UCSD-AML1 (cell line): Measurements from ENCODE around the gene MCM10.

Experiments used
- DNase-seq: peaks from one replicate; lab custom pipeline; 2025; ENCODE audit not compliant: unreplicated experiment; lab: John Stamatoyannopoulos, UW

The MCM10 gene

GRCh38 chr10:13163859-13164258 lies 2.5 kb downstream of the MCM10 start:
- no peak for DNase-seq

- DNase-seq: no peak
Measured at GRCh38 chr10:13165177-13165576, 3.8 kb downstream of the MCM10 start.

DNA sequence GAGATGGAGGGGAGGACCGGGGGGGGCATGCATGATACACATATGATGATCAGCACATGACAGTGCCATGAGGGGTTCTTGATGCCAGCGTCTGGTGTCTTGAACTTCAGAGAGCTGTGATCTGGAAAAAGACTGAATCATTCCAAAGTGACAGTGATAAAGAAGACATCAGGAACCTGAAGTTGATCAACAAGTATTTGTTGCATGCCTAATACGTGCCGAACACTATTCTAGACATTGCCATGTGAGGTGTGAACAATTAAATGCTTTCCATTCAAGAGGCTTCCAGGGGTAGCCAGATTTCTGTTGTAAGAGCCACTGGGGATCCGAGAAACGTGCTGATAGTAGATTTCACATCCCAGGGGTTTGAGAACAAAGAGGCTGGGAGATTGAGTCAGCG lies 6.2 kb downstream of the MCM10 start:
- DNase-seq: no peak

DNA sequence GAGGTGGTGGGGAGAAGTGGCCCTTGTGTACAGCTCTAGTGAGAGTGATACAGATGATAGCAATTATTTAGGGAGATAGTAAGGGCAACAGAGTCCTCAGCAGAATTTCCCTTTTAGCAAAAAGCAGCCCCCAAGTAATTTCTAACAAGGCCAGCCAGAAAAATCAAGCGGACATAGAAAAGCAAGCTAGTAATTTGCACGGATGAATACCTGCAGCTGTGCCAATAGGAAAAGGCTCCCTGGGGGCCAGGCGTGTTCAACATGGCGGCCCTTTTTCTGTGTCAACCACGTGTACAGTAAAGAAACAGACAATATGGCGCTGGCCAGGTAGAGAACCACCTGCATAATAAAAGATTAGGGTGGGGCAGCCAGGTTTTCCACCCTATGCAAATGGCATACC lies 7.4 kb downstream of the MCM10 start:
- DNase-seq: no peak

- no peak for DNase-seq
Measured at GRCh38 chr10:13173616-13174015, 12.3 kb downstream of the MCM10 start.

DNA sequence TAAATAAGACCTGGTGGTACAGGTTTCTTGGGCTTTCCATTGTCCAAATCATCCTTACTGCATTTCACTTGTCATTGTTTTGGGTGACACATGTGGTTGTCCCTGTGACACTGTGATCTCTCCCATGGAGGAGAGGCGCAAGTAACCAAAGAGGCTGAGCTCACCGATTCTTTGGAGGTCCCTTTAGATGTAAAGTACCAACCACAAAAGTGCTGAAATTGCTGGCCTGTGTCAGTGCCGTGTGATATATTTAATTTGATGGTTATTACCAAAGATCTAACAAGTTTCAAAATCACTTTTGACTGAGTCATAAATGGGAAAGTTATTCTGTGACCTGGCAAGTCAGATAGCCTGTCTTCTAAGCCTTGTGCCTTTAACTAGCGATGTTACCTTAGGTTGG lies 19.4 kb downstream of the MCM10 start:
- DNase-seq: no peak

DNA sequence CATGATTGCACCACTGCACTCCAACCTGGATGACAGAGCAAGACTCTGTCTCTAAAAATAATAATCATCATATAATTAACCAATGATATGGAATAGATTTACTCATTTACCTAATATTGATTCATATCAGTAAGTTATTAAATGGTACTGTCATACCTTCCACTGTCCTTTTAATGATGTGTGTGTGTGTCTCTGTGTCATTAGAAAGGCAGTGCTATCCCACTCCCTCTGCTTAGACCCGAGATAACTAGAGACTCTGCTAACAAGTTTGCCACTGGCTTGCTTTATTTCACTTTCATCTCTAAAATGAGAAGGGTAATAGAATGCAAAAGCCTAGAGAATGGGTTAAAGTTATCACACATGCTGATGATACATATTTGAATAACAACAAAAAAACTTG lies 21.1 kb downstream of the MCM10 start:
- DNase-seq: no peak

- DNase-seq: no peak
Measured at GRCh38 chr10:13183625-13184024, 22.3 kb downstream of the MCM10 start.

DNA sequence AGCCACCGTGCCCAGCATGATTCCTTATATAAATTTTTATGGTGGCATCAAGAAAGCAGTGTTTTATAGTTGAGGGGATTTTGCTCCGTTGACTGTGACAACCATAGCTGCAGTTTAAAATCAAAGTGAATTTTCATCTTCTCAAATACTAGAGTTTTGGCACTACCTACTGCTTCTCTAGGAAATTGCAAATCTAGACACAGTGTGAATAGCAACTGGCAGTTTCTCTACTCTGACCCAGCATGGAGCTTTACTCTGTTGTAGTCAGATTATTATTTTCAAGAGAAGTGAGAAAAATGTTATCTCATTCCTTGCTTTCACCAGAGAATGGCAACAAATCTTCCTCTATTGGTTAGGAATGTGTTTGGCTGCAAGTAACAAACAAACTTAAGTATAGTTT lies 22.9 kb downstream of the MCM10 start:
- DNase-seq: no peak

DNA sequence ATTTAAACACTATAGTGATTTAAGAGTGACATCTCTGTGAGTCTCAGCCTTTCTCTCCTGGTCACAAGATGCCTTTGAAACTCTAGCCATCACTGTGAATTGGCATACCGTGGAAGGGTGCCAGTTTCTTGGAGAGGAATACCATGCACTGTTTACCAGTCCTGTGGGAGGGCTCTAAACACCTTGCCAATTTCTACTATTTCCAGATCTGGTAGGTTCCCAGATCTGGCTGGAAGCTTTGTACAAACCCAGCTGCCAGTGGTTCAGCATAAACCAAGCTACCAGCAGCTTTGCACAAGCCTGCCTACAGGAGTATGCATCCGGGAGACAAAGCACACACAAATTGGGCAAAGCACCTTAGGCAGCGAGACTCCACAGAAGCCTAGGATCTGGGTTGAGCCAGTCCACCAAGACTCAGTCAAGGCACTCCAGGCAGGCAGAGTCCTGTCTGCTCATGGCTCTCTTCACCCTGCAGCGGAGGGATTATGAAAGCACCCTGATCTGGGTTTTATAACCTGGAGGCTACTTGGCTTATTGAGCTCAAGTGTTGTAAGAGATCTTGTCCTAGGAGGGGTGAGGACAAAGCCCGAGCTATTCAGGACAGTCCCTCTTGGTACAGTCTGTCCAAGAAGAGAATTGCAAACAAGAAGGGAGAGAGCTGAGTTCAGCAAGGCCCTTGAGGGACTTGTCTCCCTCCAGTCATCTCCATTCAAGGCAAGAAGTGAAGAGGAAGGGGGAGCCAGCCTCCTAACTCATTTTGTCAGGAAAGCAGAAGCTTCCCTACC lies 23.6 kb downstream of the MCM10 start:
- no peak for DNase-seq

- no peak for DNase-seq
Measured at GRCh38 chr10:13187135-13187534, 25.8 kb downstream of the MCM10 start.

GRCh38 chr10:13188593-13188992 lies 27.2 kb downstream of the MCM10 start:
- DNase-seq: no peak

GRCh38 chr10:13189961-13190360 lies 28.6 kb downstream of the MCM10 start:
- DNase-seq: no peak

GRCh38 chr10:13190816-13191215 lies 29.5 kb downstream of the MCM10 start:
- DNase-seq: no peak

DNA sequence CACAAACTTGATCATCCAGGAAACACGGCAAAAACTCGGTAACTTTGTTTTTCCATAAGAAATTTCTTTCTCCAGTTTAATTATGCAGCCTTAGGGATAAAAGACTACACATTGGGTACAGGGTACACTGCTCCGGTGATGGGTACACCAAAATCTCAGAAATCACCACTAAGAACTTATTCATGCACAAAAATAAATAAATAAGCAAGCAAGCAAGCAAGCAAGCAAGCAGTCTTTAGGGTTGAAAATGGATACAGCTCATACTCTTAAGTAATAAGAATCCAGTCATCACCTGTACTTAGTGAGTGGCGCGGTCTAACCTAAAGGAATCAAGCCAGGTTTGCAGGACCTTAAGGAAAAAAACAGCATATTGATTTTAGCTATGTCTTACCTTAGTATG lies 30.0 kb downstream of the MCM10 start:
- no peak for DNase-seq

- no peak for DNase-seq
Measured at GRCh38 chr10:13193637-13194036, 32.3 kb downstream of the MCM10 start.

GRCh38 chr10:13195016-13195415 lies 33.7 kb downstream of the MCM10 start:
- no peak for DNase-seq

DNA sequence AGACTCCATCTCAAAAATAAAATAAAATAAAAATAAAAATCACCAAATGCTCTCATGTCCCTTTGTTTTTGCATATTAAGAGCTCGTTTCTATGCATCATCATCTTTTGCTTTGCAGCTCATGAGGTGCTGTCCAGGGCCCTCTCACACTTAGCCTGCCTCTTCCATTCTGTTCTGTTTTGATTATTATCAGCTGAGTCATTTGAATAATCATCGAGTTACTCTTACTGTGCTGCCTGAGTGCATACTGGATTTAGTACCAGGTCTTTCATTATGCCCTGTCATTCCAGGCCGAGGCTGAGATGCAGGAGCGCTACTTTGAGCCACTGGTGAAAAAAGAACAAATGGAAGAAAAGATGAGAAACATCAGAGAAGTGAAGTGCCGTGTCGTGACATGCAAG lies 39.8 kb downstream of the MCM10 start:
- DNase-seq: no peak

GRCh38 chr10:13206091-13206490 lies 44.7 kb downstream of the MCM10 start:
- DNase-seq: no peak

DNA sequence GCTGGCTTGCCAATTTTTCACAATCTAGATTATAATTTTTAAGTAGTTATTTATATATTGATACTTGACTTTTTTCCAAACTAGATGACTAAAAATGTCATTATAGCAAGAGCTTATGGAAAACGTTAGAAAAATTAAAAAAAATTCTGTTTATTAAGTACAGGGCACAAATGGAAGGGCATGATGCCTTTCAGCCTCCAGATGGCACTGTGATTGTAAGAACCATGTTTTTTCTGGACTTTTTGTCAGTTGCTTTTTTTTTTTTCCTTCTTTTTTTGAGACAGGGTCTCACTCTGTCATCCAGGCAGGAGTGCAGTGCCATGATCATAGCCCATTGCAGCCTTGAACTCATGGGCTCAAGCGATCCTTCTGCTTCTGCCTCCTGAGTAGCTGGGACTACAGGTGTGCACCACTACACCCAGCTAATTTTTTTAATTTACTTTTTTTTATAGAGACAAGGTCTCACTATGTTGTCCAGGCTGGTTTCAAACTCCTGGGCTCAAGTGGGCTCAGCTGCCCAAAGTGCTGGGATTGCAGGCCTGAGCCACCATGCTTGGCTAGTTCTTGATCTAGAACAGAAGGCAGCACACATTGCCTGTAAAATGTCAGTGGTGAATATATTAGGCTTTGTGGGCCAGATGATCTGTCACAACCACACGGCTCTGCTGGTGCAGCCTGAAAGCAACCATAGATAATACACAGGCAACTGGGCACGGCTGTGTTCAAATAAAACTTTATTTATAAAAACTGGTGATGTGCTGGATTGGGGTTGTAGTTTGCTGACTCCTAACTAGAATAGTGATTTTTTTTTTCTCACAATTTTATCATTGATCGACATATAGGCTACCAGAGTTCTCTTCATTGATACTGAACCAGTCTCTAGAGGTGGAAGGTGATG lies 45.4 kb downstream of the MCM10 start:
- DNase-seq: no peak

- no peak for DNase-seq
Measured at GRCh38 chr10:13213163-13213562, 51.8 kb downstream of the MCM10 start.

DNA sequence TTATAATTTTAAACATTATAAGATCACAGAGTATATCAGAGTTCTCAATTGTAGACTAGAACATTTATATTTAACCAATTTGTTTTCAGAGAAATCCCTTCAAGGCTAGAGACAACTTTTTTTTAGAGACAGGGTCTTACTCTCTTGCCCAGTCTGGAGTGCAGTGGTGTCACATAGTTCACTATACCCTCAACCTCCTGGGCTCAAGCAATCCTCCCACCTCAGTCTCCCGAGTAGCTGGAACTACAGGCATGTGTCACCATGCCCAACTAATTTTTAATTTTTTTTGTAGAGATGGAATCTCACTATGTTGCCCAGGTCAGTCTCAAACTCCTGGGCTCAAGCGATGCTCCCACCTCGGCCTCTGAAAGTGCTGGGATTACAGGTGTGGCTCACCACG lies 57.5 kb downstream of the MCM10 start:
- no peak for DNase-seq
